ENCODE data around the gene ARHGAP26. TPM values are rescaled to one million over a fixed set of nuclear protein-coding genes. Genes with fewer than 3 reads are reported as not detected.

Gene ARHGAP26
- total and polyA plus RNA-seq, 2 donors (not counting 1 experiment from before 2014, with no cell fraction given) = 4.1 to 6.8 TPM

GRCh38 chr5:142861011-142861410 is 90.8 kb downstream of the ARHGAP26 start:
- Histone ChIP-seq H3K9me3 (ENCODE audit: control insufficient read depth, insufficient read depth, low read depth, low read length) (no peaks in the 10 kb centered on the region), H4K20me1 (ENCODE audit: control insufficient read depth, extremely low read depth, insufficient read depth, low read length) (no peaks in the 10 kb centered on the region), H3K4me2 (ENCODE audit: extremely low read depth, insufficient read depth, low read length) (no peak overlapping the region), H3K27me3 (ENCODE audit: control insufficient read depth, insufficient read depth, low read length) (no peaks in the 10 kb centered on the region), H3K4me3 (replicated peaks in 1 of 4; ENCODE audit: control extremely low read depth in 1 of 4, insufficient read depth in 1 of 4, low read depth in 3 of 4, low read length in 4 of 4) (no peak overlapping the region), H3K27ac (ENCODE audit: insufficient read depth, low read length) (no peak overlapping the region), H3K79me2 (ENCODE audit: control insufficient read depth, insufficient read depth, low read length) (no peaks in the 10 kb centered on the region), H3K9ac (ENCODE audit: insufficient read depth, low read length) (no peak overlapping the region), H3K4me1 (ENCODE audit: control insufficient read depth, extremely low read depth, insufficient read depth, low read length) (no peaks in the 10 kb centered on the region), H3K36me3 (ENCODE audit: control insufficient read depth, insufficient read depth, low read length) (no peaks in the 10 kb centered on the region), H2AFZ (ENCODE audit: low read length) (no peak overlapping the region)
- no peak for TF ChIP-seq CTCF (conservative IDR thresholded peaks at IDR 0.05 in 1 of 2, IDR thresholded peaks at IDR 0.05 in 1 of 2; ENCODE audit: low read depth in 1 of 2, low read length in 2 of 2)
- no peak for TF ChIP-seq EZH2 (IDR thresholded peaks at IDR 0.05; ENCODE audit: low read length, missing control alignments)
- DNase-seq (ENCODE audit: low read depth in 2 of 2) = no peak

GRCh38 chr5:142862594-142862993 is 92.4 kb downstream of the ARHGAP26 start:
- Histone ChIP-seq H3K36me3 (ENCODE audit: control insufficient read depth, insufficient read depth, low read length) (no peaks in the 10 kb centered on the region), H3K79me2 (ENCODE audit: control insufficient read depth, insufficient read depth, low read length) (no peaks in the 10 kb centered on the region), H3K9me3 (ENCODE audit: control insufficient read depth, insufficient read depth, low read depth, low read length) (no peaks in the 10 kb centered on the region), H3K4me3 (replicated peaks in 1 of 4; ENCODE audit: control extremely low read depth in 1 of 4, insufficient read depth in 1 of 4, low read depth in 3 of 4, low read length in 4 of 4) (no peak overlapping the region), H4K20me1 (ENCODE audit: control insufficient read depth, extremely low read depth, insufficient read depth, low read length) (no peaks in the 10 kb centered on the region), H2AFZ (ENCODE audit: low read length) (no peak overlapping the region), H3K27ac (ENCODE audit: insufficient read depth, low read length) (no peak overlapping the region), H3K27me3 (ENCODE audit: control insufficient read depth, insufficient read depth, low read length) (no peaks in the 10 kb centered on the region), H3K9ac (ENCODE audit: insufficient read depth, low read length) (no peak overlapping the region), H3K4me2 (ENCODE audit: extremely low read depth, insufficient read depth, low read length) (no peak overlapping the region), H3K4me1 (ENCODE audit: control insufficient read depth, extremely low read depth, insufficient read depth, low read length) (no peaks in the 10 kb centered on the region)
- TF ChIP-seq EZH2 (IDR thresholded peaks at IDR 0.05; ENCODE audit: low read length, missing control alignments) = no peak
- no peak for TF ChIP-seq CTCF (conservative IDR thresholded peaks at IDR 0.05 in 1 of 2, IDR thresholded peaks at IDR 0.05 in 1 of 2; ENCODE audit: low read depth in 1 of 2, low read length in 2 of 2)
- DNase-seq (ENCODE audit: low read depth in 2 of 2) = no peak

- Histone ChIP-seq H3K4me3 (replicated peaks in 1 of 4; ENCODE audit: control extremely low read depth in 1 of 4, insufficient read depth in 1 of 4, low read depth in 3 of 4, low read length in 4 of 4) (no peak overlapping the region), H3K4me2 (ENCODE audit: extremely low read depth, insufficient read depth, low read length) (no peak overlapping the region), H3K9ac (ENCODE audit: insufficient read depth, low read length) (no peak overlapping the region), H3K79me2 (ENCODE audit: control insufficient read depth, insufficient read depth, low read length) (no peaks in the 10 kb centered on the region), H2AFZ (ENCODE audit: low read length) (no peak overlapping the region), H3K9me3 (ENCODE audit: control insufficient read depth, insufficient read depth, low read depth, low read length) (no peaks in the 10 kb centered on the region), H3K27ac (ENCODE audit: insufficient read depth, low read length) (no peak overlapping the region), H3K4me1 (ENCODE audit: control insufficient read depth, extremely low read depth, insufficient read depth, low read length) (no peaks in the 10 kb centered on the region), H4K20me1 (ENCODE audit: control insufficient read depth, extremely low read depth, insufficient read depth, low read length) (no peaks in the 10 kb centered on the region), H3K27me3 (ENCODE audit: control insufficient read depth, insufficient read depth, low read length) (no peaks in the 10 kb centered on the region), H3K36me3 (ENCODE audit: control insufficient read depth, insufficient read depth, low read length) (no peaks in the 10 kb centered on the region)
- TF ChIP-seq EZH2 (IDR thresholded peaks at IDR 0.05; ENCODE audit: low read length, missing control alignments) (no peak), CTCF (conservative IDR thresholded peaks at IDR 0.05 in 1 of 2, IDR thresholded peaks at IDR 0.05 in 1 of 2; ENCODE audit: low read depth in 1 of 2, low read length in 2 of 2) (no peak)
- no peak for DNase-seq (ENCODE audit: low read depth in 2 of 2)
These were observed 93.7 kb downstream of the ARHGAP26 start for GRCh38 chr5:142863856-142864255.
